Gastroesophageal sphincter (tissue), 4 donors: ENCODE data around the gene ZNF783. TPM values are rescaled to one million over a fixed set of nuclear protein-coding genes. Genes with fewer than 3 reads are reported as not detected.
A peak's percentile ranks its signal among the peaks of the same experiment; 100 is the strongest.

Experiments used
- ATAC-seq: fragments of 150-250 bp; one replicate; pipeline ENCODE4 v1.9.1; 2016; ENCODE audit warnings: mild to moderate bottlenecking, moderate library complexity
- H3K27ac ChIP-seq, 4 donors: fragments of 200-600 bp; sonication (generic) in 3 of 4; 1 replicate in 3 of 4; 2 replicates in 1 of 4; pipeline ENCODE4 v1.5.1; 2016 to 2019
- H3K27me3 ChIP-seq: fragments of 200-600 bp; sonication (generic); one replicate; pipeline ENCODE4 v1.5.1; 2019
- H3K36me3 ChIP-seq, 2 donors: fragments of 200-600 bp; sonication (generic); one replicate each; pipeline ENCODE4 v1.5.1; 2019; ENCODE audit warnings: control low read depth in 1 of 2
- H3K4me1 ChIP-seq, 3 donors: fragments of 200-600 bp; sonication (generic); 1 replicate in 2 of 3; 2 replicates in 1 of 3; pipeline ENCODE4 v1.5.1; 2016 to 2019; ENCODE audit warnings: control low read depth in 2 of 3
- H3K4me3 ChIP-seq, 2 donors: fragments of 200-600 bp; sonication (generic); one replicate each; pipeline ENCODE4 v1.5.1; 2019; ENCODE audit warnings: mild to moderate bottlenecking in 1 of 2, moderate library complexity in 1 of 2
- H3K9me3 ChIP-seq, 3 donors: fragments of 200-600 bp; sonication (generic); one replicate each; pipeline ENCODE4 v1.5.1; 2017 to 2019; ENCODE audit warnings: control low read depth in 2 of 3
- CTCF ChIP-seq, 4 experiments: fragments of 200-600 bp in 2 of 4; fragments of 450-650 bp in 2 of 4; sonication (generic) in 1 of 4; IDR thresholded peaks; one replicate each; pipeline ENCODE4 v1.5.1; 2017 to 2019; ENCODE audit warnings: antibody characterized with exemption in 4 of 4, mild to moderate bottlenecking in 2 of 4, moderate library complexity in 2 of 4
- EP300 ChIP-seq: sonication (generic); formaldehyde crosslinking; IDR thresholded peaks from one replicate; pipeline ENCODE4 v1.6.1; 2017; ENCODE audit warnings: antibody characterized with exemption, mild to moderate bottlenecking
- POLR2A ChIP-seq, 2 donors: fragments of 450-650 bp; IDR thresholded peaks; one replicate each; pipeline ENCODE4 v1.6.1; 2017; ENCODE audit warnings: antibody characterized with exemption in 2 of 2, mild to moderate bottlenecking in 2 of 2, moderate library complexity in 1 of 2
- POLR2AphosphoS5 ChIP-seq: sonication (generic); formaldehyde crosslinking; IDR thresholded peaks from one replicate; pipeline ENCODE4 v1.6.1; 2017; ENCODE audit warnings: antibody characterized with exemption
- WGBS, 2 donors: methylation state at CpG; one replicate each; pipeline ENCODE4 v1.1.5; 2018; ENCODE audit warnings: low coverage in 1 of 2; 5-methylcytosine and 5-hydroxymethylcytosine counted together
- total RNA-seq, 4 donors: library from RNA; depleted of rRNA; stranded (reverse); fragments of >200 nt; gene quantifications; one replicate each; pipeline ENCODE4 v1.1.0, GENCODE V29; 2016

Gene ZNF783
- total RNA-seq, 4 donors from 2014 or later: 8.5 to 17.0 (median 13.1) TPM

DNA sequence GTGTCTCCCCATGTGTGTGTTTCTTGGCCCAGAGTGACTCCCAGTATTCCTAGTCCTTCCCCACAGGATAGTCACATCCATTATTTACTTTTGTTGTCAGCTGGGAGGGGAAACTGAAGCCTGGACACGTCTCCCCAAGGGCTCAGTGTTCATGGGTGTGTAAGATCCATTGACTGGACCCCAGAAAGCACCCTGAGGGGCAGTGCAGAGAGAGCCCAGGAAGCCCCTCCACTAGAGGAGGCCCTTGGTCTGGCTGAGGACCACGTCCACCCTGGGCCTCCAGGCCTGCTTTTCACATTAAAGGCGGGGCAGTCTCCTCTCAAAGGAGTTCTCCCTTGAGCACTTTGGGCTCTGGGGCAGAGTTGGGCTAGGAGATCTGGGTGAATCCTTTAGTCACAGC, 21.3 kb downstream of the ZNF783 start:
- WGBS, 2 donors: 100% methylated on average over 1 of the region's 3 CpGs; no CpG with 5 or more reads in 1 of the 2 donors
- Histone ChIP-seq H3K27ac (no peak overlapping the region), H3K27me3 (no peaks in the 10 kb centered on the region), H3K4me1 (peaks cover 0 to 18% (median 9%) of the 10 kb centered on the region in 3 donors), H3K9me3 (no peaks in the 10 kb centered on the region), H3K36me3 (peaks cover 0 to 59% of the 10 kb centered on the region in 2 donors), H3K4me3 (no peak overlapping the region)
- TF ChIP-seq EP300: no peak
- no peak for ATAC-seq

- Histone ChIP-seq H3K9me3 (no peaks in the 10 kb centered on the region), H3K27me3 (no peaks in the 10 kb centered on the region), H3K36me3 (peaks cover 0 to 59% of the 10 kb centered on the region in 2 donors), H3K27ac (peak overlapping the region in 1 of 4 donors; percentile 64), H3K4me1 (peaks cover 0 to 18% (median 9%) of the 10 kb centered on the region in 3 donors), H3K4me3 (no peak overlapping the region)
- ATAC-seq: no peak
- WGBS, 2 donors: 70 to 100% methylated on average over 1 to 2 of the region's 3 CpGs
- no peak for TF ChIP-seq POLR2AphosphoS5
- TF ChIP-seq POLR2A (IDR thresholded peaks at IDR 0.05): no peak
- no peak for TF ChIP-seq EP300
- TF ChIP-seq CTCF (IDR thresholded peaks at IDR 0.05): no peak
Measured at GRCh38 chr7:149284343-149284742, 22.3 kb downstream of the ZNF783 start.

DNA sequence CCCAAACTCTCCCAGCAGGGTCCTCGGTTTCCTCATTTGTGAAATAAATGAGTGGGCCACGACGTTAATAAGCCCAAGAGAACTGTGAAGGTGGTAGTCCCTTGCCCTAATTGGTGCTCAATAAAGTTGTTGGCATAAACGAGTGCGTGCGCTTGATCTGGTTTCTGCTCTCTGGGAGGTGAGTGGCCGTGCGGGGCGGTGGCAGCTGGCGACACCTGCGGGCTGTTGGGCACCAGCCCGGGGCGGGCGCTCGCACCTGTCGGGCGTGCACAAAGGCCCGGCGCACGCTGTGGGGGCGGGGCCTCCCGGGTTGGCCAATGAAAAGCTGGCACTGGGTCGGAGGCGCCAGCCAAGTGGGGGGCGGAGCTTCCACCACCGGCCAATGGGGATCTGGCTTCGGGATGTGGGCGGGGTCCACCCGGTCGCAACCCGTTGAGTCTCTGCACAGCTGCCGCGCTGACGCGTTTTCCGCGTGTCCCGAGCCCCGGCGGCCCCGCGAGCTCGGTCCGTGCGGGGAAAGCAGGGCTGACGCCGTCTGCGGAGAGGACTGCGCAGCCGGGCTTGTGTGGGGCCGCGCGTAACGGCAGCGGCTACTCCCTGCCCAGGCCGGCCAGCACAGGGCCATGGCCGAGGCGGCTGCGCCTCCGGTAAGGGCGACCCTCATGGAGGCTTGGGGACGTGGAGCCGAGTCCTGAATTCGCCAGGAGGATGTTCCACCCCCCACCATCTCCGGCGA, 23.0 kb downstream of the ZNF783 start:
- peaks cover 0 to 60% of the 10 kb centered on the region in 2 donors for H3K36me3 ChIP-seq
- H3K27ac ChIP-seq: peak overlapping the region in 3 of 4 donors; percentile 55 to 64 (median 59)
- ATAC-seq: peak; percentile 97
- H3K27me3 ChIP-seq: no peaks in the 10 kb centered on the region
- H3K9me3 ChIP-seq: no peaks in the 10 kb centered on the region
- TF ChIP-seq POLR2AphosphoS5 (peak; percentile 40), CTCF (IDR thresholded peaks at IDR 0.05) (no peak), EP300 (no peak), POLR2A (IDR thresholded peaks at IDR 0.05) (peak in 1 of 2 donors; percentile 29)
- peak overlapping the region; percentile 38 to 64 for H3K4me3 ChIP-seq
- peaks cover 0 to 18% (median 9%) of the 10 kb centered on the region in 3 donors for H3K4me1 ChIP-seq
- WGBS, 2 donors: 23 to 47% methylated on average over 3 to 5 of the region's 66 CpGs

GRCh38 chr7:149285603-149286002, 23.6 kb downstream of the ZNF783 start:
- Histone ChIP-seq H3K36me3 (peaks cover 0 to 60% of the 10 kb centered on the region in 2 donors), H3K27me3 (no peaks in the 10 kb centered on the region), H3K9me3 (no peaks in the 10 kb centered on the region), H3K4me3 (peak overlapping the region; percentile 38 to 64), H3K4me1 (peaks cover 0 to 18% (median 9%) of the 10 kb centered on the region in 3 donors), H3K27ac (peak overlapping the region in 3 of 4 donors; percentile 55 to 64 (median 59))
- TF ChIP-seq POLR2AphosphoS5 (no peak), POLR2A (IDR thresholded peaks at IDR 0.05) (no peak)
- no CpG with 5 or more reads among the region's 11 CpGs for whole genome bisulfite sequencing, 2 donors
- peak; percentile 4 for ATAC-seq

GRCh38 chr7:149286811-149287400, 24.9 kb downstream of the ZNF783 start:
- WGBS, 2 donors: 80 to 100% methylated on average over 1 of the region's 6 CpGs
- H3K36me3 ChIP-seq: peaks cover 0 to 60% of the 10 kb centered on the region in 2 donors
- H3K27me3 ChIP-seq: no peaks in the 10 kb centered on the region
- no peak overlapping the region for H3K27ac ChIP-seq
- no peak overlapping the region for H3K4me3 ChIP-seq
- no peak for ATAC-seq
- no peak for TF ChIP-seq POLR2A (IDR thresholded peaks at IDR 0.05)
- no peak for TF ChIP-seq EP300
- TF ChIP-seq CTCF (IDR thresholded peaks at IDR 0.05): no peak
- no peak for TF ChIP-seq POLR2AphosphoS5
- no peaks in the 10 kb centered on the region for H3K9me3 ChIP-seq
- H3K4me1 ChIP-seq: peaks cover 0 to 18% (median 9%) of the 10 kb centered on the region in 3 donors
